Cardiac muscle cell (in vitro differentiated cells and primary cell): ENCODE measurements around the gene NPFFR1. TPM values are rescaled to one million over a fixed set of nuclear protein-coding genes. Genes with fewer than 3 reads are reported as not detected.
A peak's percentile ranks its signal among the peaks of the same experiment; 100 is the strongest.

Experiments used
- DNase-seq, 2 donors: peaks; one replicate each; pipeline versions ENCODE4 v3.0.0 to v3.0.0-alpha.2; 2010 to 2017; ENCODE audit warnings: low read depth in 1 of 2, low spot score in 1 of 2
- H3K27ac ChIP-seq: fragments of 200-600 bp; sonication (generic); 2 replicates; pipeline ENCODE4 v1.5.1; 2016
- H3K27me3 ChIP-seq: fragments of 200-600 bp; sonication (generic); 2 replicates; pipeline ENCODE4 v1.6.0; 2016; ENCODE audit warnings: control low read depth
- H3K36me3 ChIP-seq: fragments of 200-600 bp; sonication (generic); 2 replicates; pipeline ENCODE4 v1.5.1; 2016; ENCODE audit warnings: control low read depth
- H3K4me1 ChIP-seq: fragments of 200-600 bp; sonication (generic); 2 replicates; pipeline ENCODE4 v1.8.1; 2017; ENCODE audit warnings: low read depth, mild to moderate bottlenecking, mixed run types
- H3K4me3 ChIP-seq: fragments of 200-600 bp; sonication (generic); 2 replicates; pipeline ENCODE4 v1.5.1; 2016; ENCODE audit warnings: mild to moderate bottlenecking
- H3K9me3 ChIP-seq: fragments of 200-600 bp; sonication (generic); 2 replicates; pipeline ENCODE4 v1.5.1; 2017; ENCODE audit warnings: low read depth, mild to moderate bottlenecking, control low read depth
- polyA plus RNA-seq: library from polyadenylated mRNA; unstranded; fragments of >200 nt; fragmentation: Nextera tagmentation; extraction: Ambion mirVana; gene quantifications from 2 replicates; pipeline ENCODE4 v1.2.1, GENCODE V29; 2016
- total RNA-seq: library from RNA; depleted of rRNA; stranded (reverse); fragments of >200 nt; gene quantifications from 2 replicates; pipeline ENCODE4 v1.2.3, GENCODE V29; 2016
- TF ChIP-seq, protein P1 (sequence below): IDR thresholded peaks from 2 replicates; pipeline ENCODE4 v1.5.1; 2012; ENCODE audit warnings: low read depth, mild to moderate bottlenecking, low read length

The NPFFR1 gene
- total and polyA plus RNA-seq, 2 experiments from 2014 or later: not detected

DNA sequence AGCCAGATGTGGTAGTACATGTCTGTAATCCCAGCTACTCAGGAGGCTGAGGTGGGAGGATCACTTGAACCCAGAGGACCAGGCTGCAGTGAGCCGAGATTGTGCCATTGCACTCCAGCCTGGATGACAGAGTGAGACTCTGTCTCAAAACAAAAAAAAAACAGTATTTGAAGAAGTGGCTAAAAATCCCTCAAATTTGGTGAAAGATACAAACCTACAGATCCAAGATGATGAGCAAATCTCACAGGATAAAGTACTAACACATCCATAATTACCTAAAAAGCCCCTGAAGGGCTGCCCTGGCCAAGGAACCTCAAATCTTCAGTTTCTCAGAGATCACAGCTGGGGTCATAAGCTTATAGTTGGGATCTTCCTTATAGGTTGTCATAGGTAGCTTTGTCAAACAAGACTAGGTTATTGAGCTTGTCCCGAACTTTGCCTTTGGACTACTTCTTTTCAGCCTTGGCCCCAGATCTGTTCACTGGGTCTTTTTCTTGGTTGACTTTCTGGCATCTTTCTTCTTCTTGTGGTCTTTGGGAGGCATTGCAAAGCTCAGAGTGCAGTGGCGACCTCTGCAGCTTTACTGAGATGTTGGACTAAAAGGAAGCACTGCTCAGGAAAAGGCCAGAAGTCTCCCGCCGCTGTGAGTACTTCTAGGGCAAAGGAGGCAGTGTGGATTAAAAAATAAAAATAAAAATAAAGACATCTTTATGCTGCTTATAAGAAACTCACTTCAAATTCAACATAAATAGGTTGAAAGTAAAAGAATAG, 84.9 kb downstream of the NPFFR1 start:
- Histone ChIP-seq H3K27ac (no peak overlapping the region), H3K4me1 (peaks cover 3% of the 10 kb centered on the region), H3K36me3 (peaks cover 13% of the 10 kb centered on the region), H3K9me3 (no peaks in the 10 kb centered on the region), H3K27me3 (no peaks in the 10 kb centered on the region), H3K4me3 (no peak overlapping the region)
- DNase-seq: peak; percentile 30 to 58
- TF ChIP-seq, protein P1, sequence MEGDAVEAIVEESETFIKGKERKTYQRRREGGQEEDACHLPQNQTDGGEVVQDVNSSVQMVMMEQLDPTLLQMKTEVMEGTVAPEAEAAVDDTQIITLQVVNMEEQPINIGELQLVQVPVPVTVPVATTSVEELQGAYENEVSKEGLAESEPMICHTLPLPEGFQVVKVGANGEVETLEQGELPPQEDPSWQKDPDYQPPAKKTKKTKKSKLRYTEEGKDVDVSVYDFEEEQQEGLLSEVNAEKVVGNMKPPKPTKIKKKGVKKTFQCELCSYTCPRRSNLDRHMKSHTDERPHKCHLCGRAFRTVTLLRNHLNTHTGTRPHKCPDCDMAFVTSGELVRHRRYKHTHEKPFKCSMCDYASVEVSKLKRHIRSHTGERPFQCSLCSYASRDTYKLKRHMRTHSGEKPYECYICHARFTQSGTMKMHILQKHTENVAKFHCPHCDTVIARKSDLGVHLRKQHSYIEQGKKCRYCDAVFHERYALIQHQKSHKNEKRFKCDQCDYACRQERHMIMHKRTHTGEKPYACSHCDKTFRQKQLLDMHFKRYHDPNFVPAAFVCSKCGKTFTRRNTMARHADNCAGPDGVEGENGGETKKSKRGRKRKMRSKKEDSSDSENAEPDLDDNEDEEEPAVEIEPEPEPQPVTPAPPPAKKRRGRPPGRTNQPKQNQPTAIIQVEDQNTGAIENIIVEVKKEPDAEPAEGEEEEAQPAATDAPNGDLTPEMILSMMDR: peak; percentile 28

Other genes with a start within 250 kb of the NPFFR1 start
- gene MACROH2A2, start 231.2 kb downstream of the NPFFR1 start, total RNA-seq: 160 and 161 TPM in 2 replicates
- 130 and 142 TPM in 2 replicates for gene MACROH2A2, start 231.2 kb downstream of the NPFFR1 start, polyA plus RNA-seq
- gene AIFM2, start 151.2 kb downstream of the NPFFR1 start, total RNA-seq: 4.9 and 5.4 TPM in 2 replicates
- 6.6 and 9.3 TPM in 2 replicates for gene AIFM2, start 151.2 kb downstream of the NPFFR1 start, polyA plus RNA-seq
- gene TYSND1, start 137.3 kb downstream of the NPFFR1 start, total RNA-seq: 16.6 and 28.8 TPM in 2 replicates
- gene TYSND1, start 137.3 kb downstream of the NPFFR1 start, polyA plus RNA-seq: 19.0 and 20.4 TPM in 2 replicates
- 63.6 and 70.3 TPM in 2 replicates for gene SAR1A, start 113.5 kb downstream of the NPFFR1 start, total RNA-seq
- 77.8 and 86.0 TPM in 2 replicates for gene SAR1A, start 113.5 kb downstream of the NPFFR1 start, polyA plus RNA-seq
- gene PPA1, start 50.6 kb downstream of the NPFFR1 start, total RNA-seq: 44.9 and 54.3 TPM in 2 replicates
- 75.2 and 86.0 TPM in 2 replicates for gene PPA1, start 50.6 kb downstream of the NPFFR1 start, polyA plus RNA-seq
- 79.0 and 80.4 TPM in 2 replicates for gene LRRC20, start 98.6 kb upstream of the NPFFR1 start, total RNA-seq
- 44.3 and 52.3 TPM in 2 replicates for gene LRRC20, start 98.6 kb upstream of the NPFFR1 start, polyA plus RNA-seq
- 39.1 and 43.0 TPM in 2 replicates for gene EIF4EBP2, start 120.1 kb upstream of the NPFFR1 start, total RNA-seq
- gene EIF4EBP2, start 120.1 kb upstream of the NPFFR1 start, polyA plus RNA-seq: 36.8 and 40.3 TPM in 2 replicates
- 0.15 and 0.25 TPM in 2 replicates for gene NODAL, start 157.7 kb upstream of the NPFFR1 start, total RNA-seq
- 0.07 and 0.64 TPM in 2 replicates for gene NODAL, start 157.7 kb upstream of the NPFFR1 start, polyA plus RNA-seq
- 11.1 and 19.1 TPM in 2 replicates for gene PALD1, start 194.8 kb upstream of the NPFFR1 start, total RNA-seq
- 5.7 and 14.3 TPM in 2 replicates for gene PALD1, start 194.8 kb upstream of the NPFFR1 start, polyA plus RNA-seq